Fibroblast of lung (primary cell): ENCODE results near the gene KMT2B. TPM values are rescaled to one million over a fixed set of nuclear protein-coding genes. Genes with fewer than 3 reads are reported as not detected.

Source experiments
- DNase-seq, 2 donors: peaks; one replicate each; pipeline versions ENCODE4 v3.0.0 to v3.0.0-alpha.2; 2010; ENCODE audit warnings: low read depth in 2 of 2
- H2AFZ ChIP-seq: 2 replicates; pipeline ENCODE4 v1.5.1; 2012; ENCODE audit warnings: low read length, control low read depth, inconsistent platforms
- H3K27ac ChIP-seq: 2 replicates; pipeline ENCODE4 v1.5.1; 2011; ENCODE audit warnings: low read length, control low read depth; ENCODE audit not compliant: insufficient read depth
- H3K27me3 ChIP-seq: 2 replicates; pipeline ENCODE4 v1.5.1; 2011; ENCODE audit warnings: mild to moderate bottlenecking, low read length; ENCODE audit not compliant: control insufficient read depth, insufficient read depth
- H3K36me3 ChIP-seq: 2 replicates; pipeline ENCODE4 v1.5.1; 2011; ENCODE audit warnings: low read length; ENCODE audit not compliant: control insufficient read depth, insufficient read depth
- H3K4me1 ChIP-seq: 2 replicates; pipeline ENCODE4 v1.5.1; 2011; ENCODE audit warnings: low read length; ENCODE audit not compliant: control insufficient read depth, insufficient read depth; ENCODE audit errors: extremely low read depth
- H3K4me2 ChIP-seq: 2 replicates; pipeline ENCODE4 v1.5.1; 2011; ENCODE audit warnings: low read length, control low read depth; ENCODE audit not compliant: insufficient read depth; ENCODE audit errors: extremely low read depth
- H3K4me3 ChIP-seq, 4 experiments: fragments of 200-600 bp in 1 of 4; sonication (generic) in 1 of 4; replicated peaks in 1 of 4; 2 replicates each; pipeline ENCODE4 v1.5.1; 2011 to 2016; ENCODE audit warnings: low read length in 4 of 4, low read depth in 3 of 4, mild to moderate bottlenecking in 3 of 4, control low read depth in 2 of 4, inconsistent platforms in 1 of 4, mixed read lengths in 1 of 4; ENCODE audit not compliant: insufficient read depth in 1 of 4; ENCODE audit errors: control extremely low read depth in 1 of 4
- H3K79me2 ChIP-seq: 2 replicates; pipeline ENCODE4 v1.5.1; 2012; ENCODE audit warnings: mild to moderate bottlenecking, low read length, inconsistent platforms; ENCODE audit not compliant: control insufficient read depth, insufficient read depth
- H3K9ac ChIP-seq: 2 replicates; pipeline ENCODE4 v1.5.1; 2011; ENCODE audit warnings: mild to moderate bottlenecking, low read length, control low read depth; ENCODE audit not compliant: insufficient read depth
- H3K9me3 ChIP-seq: 2 replicates; pipeline ENCODE4 v1.5.1; 2012; ENCODE audit warnings: low read depth, low read length; ENCODE audit not compliant: control insufficient read depth, insufficient read depth
- H4K20me1 ChIP-seq: 2 replicates; pipeline ENCODE4 v1.5.1; 2011; ENCODE audit warnings: low read length; ENCODE audit not compliant: control insufficient read depth, insufficient read depth; ENCODE audit errors: extremely low read depth
- EZH2 ChIP-seq: IDR thresholded peaks from 2 replicates; pipeline ENCODE4 v1.5.1; 2012; ENCODE audit warnings: low read length, control low read depth, mild to moderate bottlenecking; ENCODE audit errors: missing control alignments
- polyA plus RNA-seq, 2 donors: library from polyadenylated mRNA; depleted of rRNA in 1 of 2; stranded (reverse) in 1 of 2; unstranded in 1 of 2; fragments of >200 nt; gene quantifications; 2 replicates each; pipeline ENCODE4 v1.2.1, GENCODE V29; 2011 to 2012; ENCODE audit warnings: missing spikeins in 1 of 2
- total RNA-seq: library from RNA; depleted of rRNA; stranded (reverse); fragments of >200 nt; gene quantifications from 2 replicates; pipeline ENCODE4 v1.2.1, GENCODE V29; 2014
- TF ChIP-seq, protein P1 (sequence below), 2 donors: IDR thresholded peaks in 1 of 2; conservative IDR thresholded peaks in 1 of 2; 1 replicate in 1 of 2; 2 replicates in 1 of 2; pipeline ENCODE4 v1.5.1; 2011 to 2012; ENCODE audit warnings: low read length in 2 of 2, control low read depth in 1 of 2, inconsistent platforms in 1 of 2, low read depth in 1 of 2, mild to moderate bottlenecking in 1 of 2

KMT2B gene
- total and polyA plus RNA-seq, 2 donors (not counting 1 experiment from before 2014, with no cell fraction given) = 5.4 to 7.4 TPM

GRCh38 chr19:35713904-35714495 is 3.8 kb upstream of the KMT2B start:
- Histone ChIP-seq H3K27ac (no peak overlapping the region), H3K36me3 (no peaks in the 10 kb centered on the region), H3K79me2 (peaks cover 9% of the 10 kb centered on the region), H3K9me3 (no peaks in the 10 kb centered on the region), H3K9ac (no peak overlapping the region), H3K4me3 (no peak overlapping the region), H3K4me2 (no peak overlapping the region), H4K20me1 (no peaks in the 10 kb centered on the region), H3K4me1 (peaks cover 4% of the 10 kb centered on the region), H2AFZ (no peak overlapping the region), H3K27me3 (peaks cover 2% of the 10 kb centered on the region)
- DNase-seq = no peak
- TF ChIP-seq, protein P1, sequence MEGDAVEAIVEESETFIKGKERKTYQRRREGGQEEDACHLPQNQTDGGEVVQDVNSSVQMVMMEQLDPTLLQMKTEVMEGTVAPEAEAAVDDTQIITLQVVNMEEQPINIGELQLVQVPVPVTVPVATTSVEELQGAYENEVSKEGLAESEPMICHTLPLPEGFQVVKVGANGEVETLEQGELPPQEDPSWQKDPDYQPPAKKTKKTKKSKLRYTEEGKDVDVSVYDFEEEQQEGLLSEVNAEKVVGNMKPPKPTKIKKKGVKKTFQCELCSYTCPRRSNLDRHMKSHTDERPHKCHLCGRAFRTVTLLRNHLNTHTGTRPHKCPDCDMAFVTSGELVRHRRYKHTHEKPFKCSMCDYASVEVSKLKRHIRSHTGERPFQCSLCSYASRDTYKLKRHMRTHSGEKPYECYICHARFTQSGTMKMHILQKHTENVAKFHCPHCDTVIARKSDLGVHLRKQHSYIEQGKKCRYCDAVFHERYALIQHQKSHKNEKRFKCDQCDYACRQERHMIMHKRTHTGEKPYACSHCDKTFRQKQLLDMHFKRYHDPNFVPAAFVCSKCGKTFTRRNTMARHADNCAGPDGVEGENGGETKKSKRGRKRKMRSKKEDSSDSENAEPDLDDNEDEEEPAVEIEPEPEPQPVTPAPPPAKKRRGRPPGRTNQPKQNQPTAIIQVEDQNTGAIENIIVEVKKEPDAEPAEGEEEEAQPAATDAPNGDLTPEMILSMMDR (conservative IDR thresholded peaks at IDR 0.05 in 1 of 2, IDR thresholded peaks at IDR 0.05 in 1 of 2; ENCODE audit: low read depth in 1 of 2, low read length in 2 of 2) = no peak
- no peak for TF ChIP-seq EZH2

DNA sequence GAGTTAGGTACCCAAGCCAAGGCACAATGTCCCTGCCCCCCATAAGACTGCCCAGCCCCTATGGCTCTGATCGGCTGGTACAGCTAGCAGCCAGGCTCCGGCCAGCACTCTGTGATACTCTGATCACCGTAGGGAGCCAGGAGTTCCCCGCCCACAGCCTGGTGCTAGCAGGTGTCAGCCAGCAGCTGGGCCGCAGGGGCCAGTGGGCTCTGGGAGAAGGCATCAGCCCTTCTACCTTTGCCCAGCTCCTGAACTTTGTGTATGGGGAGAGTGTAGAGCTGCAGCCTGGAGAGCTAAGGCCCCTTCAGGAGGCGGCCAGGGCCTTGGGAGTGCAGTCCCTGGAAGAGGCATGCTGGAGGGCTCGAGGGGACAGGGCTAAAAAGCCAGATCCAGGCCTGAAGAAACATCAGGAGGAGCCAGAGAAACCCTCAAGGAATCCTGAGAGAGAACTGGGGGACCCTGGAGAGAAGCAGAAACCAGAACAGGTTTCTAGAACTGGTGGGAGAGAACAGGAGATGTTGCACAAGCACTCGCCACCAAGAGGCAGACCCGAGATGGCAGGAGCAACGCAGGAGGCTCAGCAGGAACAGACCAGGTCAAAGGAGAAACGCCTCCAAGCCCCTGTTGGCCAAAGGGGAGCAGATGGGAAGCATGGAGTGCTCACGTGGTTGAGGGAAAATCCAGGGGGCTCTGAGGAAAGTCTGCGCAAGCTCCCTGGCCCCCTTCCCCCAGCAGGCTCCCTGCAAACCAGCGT is 3.0 kb upstream of the KMT2B start:
- H3K27me3 ChIP-seq = peaks cover 2% of the 10 kb centered on the region
- no peaks in the 10 kb centered on the region for H4K20me1 ChIP-seq
- H3K9ac ChIP-seq = no peak overlapping the region
- H3K27ac ChIP-seq = no peak overlapping the region
- H3K36me3 ChIP-seq = peaks cover 3% of the 10 kb centered on the region
- H2AFZ ChIP-seq = no peak overlapping the region
- peaks cover 9% of the 10 kb centered on the region for H3K4me1 ChIP-seq
- H3K4me2 ChIP-seq = no peak overlapping the region
- TF ChIP-seq EZH2 = no peak
- TF ChIP-seq, protein P1 (conservative IDR thresholded peaks at IDR 0.05 in 1 of 2, IDR thresholded peaks at IDR 0.05 in 1 of 2; ENCODE audit: low read depth in 1 of 2, low read length in 2 of 2) = no peak
- DNase-seq = no peak
- H3K4me3 ChIP-seq = no peak overlapping the region
- H3K79me2 ChIP-seq = peaks cover 16% of the 10 kb centered on the region
- H3K9me3 ChIP-seq = no peaks in the 10 kb centered on the region

DNA sequence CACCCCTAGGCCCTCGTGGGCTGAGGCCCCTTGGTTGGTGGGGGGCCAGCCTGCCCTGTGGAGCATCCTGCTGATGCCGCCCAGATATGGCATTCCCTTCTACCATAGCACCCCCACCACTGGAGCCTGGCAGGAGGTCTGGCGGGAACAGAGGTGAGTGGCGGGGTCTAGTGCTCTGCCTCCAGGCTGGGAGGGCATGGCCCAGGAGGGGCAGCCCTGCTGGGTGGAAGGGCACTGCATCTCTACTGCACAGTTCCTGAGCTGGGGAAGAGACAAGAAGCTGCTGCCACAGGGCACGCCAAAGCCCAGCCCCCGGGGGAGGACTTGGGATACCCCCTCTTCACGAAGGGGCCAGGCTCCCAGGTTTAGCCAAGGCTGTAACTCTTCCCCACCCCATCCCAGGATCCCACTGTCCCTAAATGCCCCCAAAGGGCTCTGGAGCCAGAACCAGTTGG is 2.4 kb upstream of the KMT2B start:
- peaks cover 22% of the 10 kb centered on the region for H3K79me2 ChIP-seq
- no peak for TF ChIP-seq EZH2
- TF ChIP-seq, protein P1 (conservative IDR thresholded peaks at IDR 0.05 in 1 of 2, IDR thresholded peaks at IDR 0.05 in 1 of 2; ENCODE audit: low read depth in 1 of 2, low read length in 2 of 2) = no peak

More for the DNA sequence above, 2.4 kb upstream of the KMT2B start:
- Histone ChIP-seq H3K9me3 (no peaks in the 10 kb centered on the region), H3K27ac (no peak overlapping the region), H3K4me1 (peaks cover 9% of the 10 kb centered on the region), H3K4me3 (peak overlapping the region in 1 of 4 experiments; percentile 82), H3K9ac (no peak overlapping the region), H3K27me3 (peaks cover 2% of the 10 kb centered on the region), H2AFZ (no peak overlapping the region), H3K4me2 (no peak overlapping the region), H3K36me3 (peaks cover 7% of the 10 kb centered on the region), H4K20me1 (no peaks in the 10 kb centered on the region)
- DNase-seq = no peak
